ENCODE data around the gene MTR. TPM values are rescaled to one million over a fixed set of nuclear protein-coding genes. Genes with fewer than 3 reads are reported as not detected.

Gene MTR
- total RNA-seq, 1 donor from 2014 or later: 37.1 TPM

DNA sequence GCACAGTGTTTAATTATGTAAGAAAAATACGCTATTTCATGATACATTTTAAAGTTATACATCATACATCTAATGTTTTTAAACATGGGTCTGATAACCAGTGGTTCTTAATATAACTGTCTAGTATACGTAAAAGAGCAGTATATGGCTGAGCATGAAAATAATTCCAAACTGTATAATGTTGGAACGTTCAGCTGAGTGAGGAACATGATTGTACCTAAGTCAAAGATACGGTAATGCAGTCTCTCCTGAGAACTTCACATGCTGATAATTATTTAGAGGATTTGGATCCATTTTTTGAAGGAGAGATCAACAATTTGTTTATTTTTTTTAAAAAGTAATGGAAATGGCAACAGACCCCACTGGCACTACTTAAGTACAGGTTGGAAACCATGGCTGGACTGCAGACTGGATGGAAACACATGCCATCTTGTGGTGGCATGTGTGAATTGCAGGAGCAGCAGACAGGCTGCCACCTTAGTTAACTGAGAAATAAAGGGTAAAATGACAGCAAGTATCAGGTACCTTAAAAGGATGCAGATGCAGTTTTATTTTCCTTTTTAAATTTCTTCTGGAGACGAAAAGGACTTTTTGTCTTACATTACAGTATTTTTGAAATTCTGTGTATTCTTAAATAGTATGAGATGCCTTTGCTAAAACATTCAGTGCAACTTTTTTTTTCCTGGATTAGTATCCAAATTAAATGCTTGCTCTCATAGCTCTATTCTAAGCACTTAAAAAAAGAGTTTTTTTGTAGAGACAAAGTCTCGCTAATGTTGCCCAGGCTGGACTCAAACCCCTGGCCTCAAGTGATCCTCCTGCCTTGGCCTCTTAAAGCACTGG, 73.8 kb downstream of the MTR start:
- intact Hi-C loops (cut with micrococcal nuclease): loop anchor here (1.0 to 2.0 kb wide), 3 partner anchors 110 to 766 kb away; no protein-coding TSS in a partner anchor
- H3K36me3 Mint-ChIP-seq (ENCODE audit: low read depth): peaks cover 83% of the 10 kb centered on the region
- CTCF ChIA-PET: interaction anchor here (1.0 kb wide), 1 partner anchor 764 kb away, joined by 3 read pairs; no protein-coding TSS in a partner anchor
- H3K27me3 Mint-ChIP-seq: no peaks in the 10 kb centered on the region
- TF ChIP-seq, protein P1, sequence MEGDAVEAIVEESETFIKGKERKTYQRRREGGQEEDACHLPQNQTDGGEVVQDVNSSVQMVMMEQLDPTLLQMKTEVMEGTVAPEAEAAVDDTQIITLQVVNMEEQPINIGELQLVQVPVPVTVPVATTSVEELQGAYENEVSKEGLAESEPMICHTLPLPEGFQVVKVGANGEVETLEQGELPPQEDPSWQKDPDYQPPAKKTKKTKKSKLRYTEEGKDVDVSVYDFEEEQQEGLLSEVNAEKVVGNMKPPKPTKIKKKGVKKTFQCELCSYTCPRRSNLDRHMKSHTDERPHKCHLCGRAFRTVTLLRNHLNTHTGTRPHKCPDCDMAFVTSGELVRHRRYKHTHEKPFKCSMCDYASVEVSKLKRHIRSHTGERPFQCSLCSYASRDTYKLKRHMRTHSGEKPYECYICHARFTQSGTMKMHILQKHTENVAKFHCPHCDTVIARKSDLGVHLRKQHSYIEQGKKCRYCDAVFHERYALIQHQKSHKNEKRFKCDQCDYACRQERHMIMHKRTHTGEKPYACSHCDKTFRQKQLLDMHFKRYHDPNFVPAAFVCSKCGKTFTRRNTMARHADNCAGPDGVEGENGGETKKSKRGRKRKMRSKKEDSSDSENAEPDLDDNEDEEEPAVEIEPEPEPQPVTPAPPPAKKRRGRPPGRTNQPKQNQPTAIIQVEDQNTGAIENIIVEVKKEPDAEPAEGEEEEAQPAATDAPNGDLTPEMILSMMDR (IDR thresholded peaks at IDR 0.05): peak; percentile 84
- no peaks in the 10 kb centered on the region for H3K9me3 Mint-ChIP-seq
- H3K4me1 Mint-ChIP-seq: no peaks in the 10 kb centered on the region
- H3K4me3 Mint-ChIP-seq: no peak overlapping the region
- peak; percentile 31 for ATAC-seq (ENCODE audit: low read depth)
- H3K27ac Mint-ChIP-seq: no peak overlapping the region
- no peak for DNase-seq
- POLR2A ChIA-PET: no interaction called here

DNA sequence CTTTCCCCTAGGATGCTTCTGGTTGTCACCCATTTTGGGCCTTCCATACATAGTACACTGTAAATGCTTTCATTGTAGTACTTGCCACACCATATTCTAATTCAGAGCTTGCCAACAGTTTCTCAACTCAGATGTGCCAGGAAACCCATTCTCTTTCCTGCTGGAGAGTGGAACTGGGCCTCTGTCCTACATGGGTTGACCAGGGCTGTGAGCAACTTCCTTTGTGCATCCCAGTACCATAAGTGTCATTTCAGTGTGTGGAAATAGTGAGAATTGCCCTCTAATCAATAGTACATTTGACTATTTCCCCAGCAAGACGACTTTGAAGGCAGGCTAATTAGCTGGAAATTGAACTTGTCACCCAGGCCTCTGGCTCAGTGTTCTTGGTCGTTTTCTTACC, 74.8 kb downstream of the MTR start:
- peaks cover 81% of the 10 kb centered on the region for H3K36me3 Mint-ChIP-seq (ENCODE audit: low read depth)
- ChIA-PET POLR2A (no interaction called here), CTCF (interaction anchor here (0.8 kb wide), 1 partner anchor 11 kb away, joined by 3 read pairs; no protein-coding TSS in a partner anchor)
- TF ChIP-seq, protein P1 (IDR thresholded peaks at IDR 0.05): no peak
- intact Hi-C loops (cut with micrococcal nuclease): loop anchor here (1.0 to 2.0 kb wide), 3 partner anchors 111 to 767 kb away; no protein-coding TSS in a partner anchor
- no peaks in the 10 kb centered on the region for H3K4me1 Mint-ChIP-seq
- no peak for ATAC-seq (ENCODE audit: low read depth)
- no peak overlapping the region for H3K4me3 Mint-ChIP-seq
- H3K27ac Mint-ChIP-seq: no peak overlapping the region
- no peaks in the 10 kb centered on the region for H3K27me3 Mint-ChIP-seq
- DNase-seq: no peak
- no peaks in the 10 kb centered on the region for H3K9me3 Mint-ChIP-seq

DNA sequence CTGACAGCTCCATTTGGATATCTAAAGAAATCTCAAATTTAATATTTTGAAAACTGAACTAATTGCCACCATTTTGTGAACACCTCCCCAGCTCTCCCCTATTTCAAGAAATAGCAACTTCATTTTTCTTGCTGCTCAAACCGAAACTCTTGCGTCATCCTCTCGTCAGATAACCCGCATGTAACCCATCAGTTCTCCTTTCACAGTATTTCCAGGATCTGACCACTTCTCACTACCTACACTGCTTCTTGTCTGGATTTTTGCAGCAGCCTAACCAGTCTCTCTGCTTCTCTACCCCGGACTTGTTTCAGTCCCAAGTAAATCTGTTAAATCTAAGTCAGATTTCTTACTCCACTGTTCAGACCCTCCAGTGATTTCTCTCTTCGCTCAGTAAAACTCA, 75.6 kb downstream of the MTR start:
- Mint-ChIP-seq H3K9me3 (no peaks in the 10 kb centered on the region), H3K4me1 (no peaks in the 10 kb centered on the region), H3K27me3 (no peaks in the 10 kb centered on the region), H3K27ac (peak overlapping the region; percentile 0), H3K4me3 (no peak overlapping the region), H3K36me3 (ENCODE audit: low read depth) (peaks cover 81% of the 10 kb centered on the region)
- ChIA-PET CTCF (no interaction called here), POLR2A (no interaction called here)
- no peak for DNase-seq
- no peak for ATAC-seq (ENCODE audit: low read depth)
- intact Hi-C loops (cut with micrococcal nuclease): no loop called here
- TF ChIP-seq, protein P1 (IDR thresholded peaks at IDR 0.05): no peak

DNA sequence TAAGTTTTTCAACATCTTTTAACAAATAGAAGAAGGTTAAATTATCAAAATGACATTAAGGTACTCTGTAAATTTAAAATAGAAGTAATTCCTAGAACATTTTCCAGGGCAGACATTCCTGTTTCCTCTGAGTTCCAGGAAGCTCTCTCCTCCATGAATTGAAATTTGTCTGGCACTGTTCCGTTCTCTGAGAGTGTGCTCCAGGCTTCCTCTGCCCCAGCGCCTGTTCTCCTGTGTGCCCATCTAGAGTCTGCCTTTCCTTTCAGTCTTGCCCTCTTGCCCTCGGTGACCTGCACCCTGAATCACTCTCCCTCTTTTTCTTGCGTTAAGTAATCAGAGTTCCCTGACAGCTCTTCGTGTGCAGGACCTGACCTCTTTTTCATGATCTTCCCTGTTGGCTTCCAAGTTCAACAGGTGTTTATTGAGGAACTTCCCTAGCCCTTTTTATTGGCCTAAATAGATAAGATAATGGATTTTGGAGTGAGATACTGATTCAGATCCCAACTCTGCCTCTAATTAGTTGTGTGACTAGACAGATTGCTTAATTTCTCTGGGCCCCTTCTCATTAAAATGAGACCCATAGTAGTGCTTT, 77.1 kb downstream of the MTR start:
- ATAC-seq (ENCODE audit: low read depth): no peak
- CTCF ChIA-PET: interaction anchor here (1.3 kb wide), 1 partner anchor 113 kb away, joined by 5 read pairs; no protein-coding TSS in a partner anchor
- intact Hi-C loops (cut with micrococcal nuclease): no loop called here
- H3K27me3 Mint-ChIP-seq: no peaks in the 10 kb centered on the region
- no peaks in the 10 kb centered on the region for H3K9me3 Mint-ChIP-seq
- H3K4me3 Mint-ChIP-seq: no peak overlapping the region
- H3K4me1 Mint-ChIP-seq: no peaks in the 10 kb centered on the region
- peaks cover 78% of the 10 kb centered on the region for H3K36me3 Mint-ChIP-seq (ENCODE audit: low read depth)
- POLR2A ChIA-PET: no interaction called here
- TF ChIP-seq, protein P1 (IDR thresholded peaks at IDR 0.05): no peak
- H3K27ac Mint-ChIP-seq: no peak overlapping the region
- no peak for DNase-seq

DNA sequence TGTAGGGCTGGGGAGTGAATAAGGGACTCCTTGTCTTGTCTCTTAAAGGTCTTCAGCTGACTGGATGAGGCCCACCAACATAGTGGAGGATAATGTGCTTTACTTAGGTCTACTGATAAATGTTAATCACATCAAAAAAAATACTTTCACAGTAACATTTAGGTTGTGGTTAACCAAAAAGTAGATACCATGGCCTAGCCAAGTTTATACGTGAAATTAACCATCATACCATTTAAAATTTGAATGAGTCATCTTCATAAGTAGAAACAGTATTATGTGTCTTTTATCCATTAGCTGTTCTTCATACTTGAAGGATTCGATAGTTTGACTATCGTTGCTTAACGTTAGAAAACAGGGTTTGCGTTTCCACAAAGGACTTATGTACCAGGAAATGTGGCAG, 80.9 kb downstream of the MTR start:
- CTCF ChIA-PET: no interaction called here
- Mint-ChIP-seq H3K27me3 (no peaks in the 10 kb centered on the region), H3K4me1 (no peaks in the 10 kb centered on the region), H3K9me3 (no peaks in the 10 kb centered on the region), H3K36me3 (ENCODE audit: low read depth) (peaks cover 77% of the 10 kb centered on the region), H3K27ac (no peak overlapping the region), H3K4me3 (no peak overlapping the region)
- DNase-seq (no peak), ATAC-seq (ENCODE audit: low read depth) (no peak)
- POLR2A ChIA-PET: no interaction called here
- intact Hi-C loops (cut with micrococcal nuclease): no loop called here
- TF ChIP-seq, protein P1 (IDR thresholded peaks at IDR 0.05): no peak
